ENCODE data around the gene CT45A9.
"Not testable (repeated sequence)": the region's sequence is repeated elsewhere in the genome, so short reads cannot be mapped to it uniquely, and the experiment has no call there.

The CT45A9 gene, protein sequence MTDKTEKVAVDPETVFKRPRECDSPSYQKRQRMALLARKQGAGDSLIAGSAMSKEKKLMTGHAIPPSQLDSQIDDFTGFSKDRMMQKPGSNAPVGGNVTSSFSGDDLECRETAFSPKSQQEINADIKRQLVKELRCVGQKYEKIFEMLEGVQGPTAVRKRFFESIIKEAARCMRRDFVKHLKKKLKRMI
- 0 reads per million in 2 donors for total RNA-seq

DNA sequence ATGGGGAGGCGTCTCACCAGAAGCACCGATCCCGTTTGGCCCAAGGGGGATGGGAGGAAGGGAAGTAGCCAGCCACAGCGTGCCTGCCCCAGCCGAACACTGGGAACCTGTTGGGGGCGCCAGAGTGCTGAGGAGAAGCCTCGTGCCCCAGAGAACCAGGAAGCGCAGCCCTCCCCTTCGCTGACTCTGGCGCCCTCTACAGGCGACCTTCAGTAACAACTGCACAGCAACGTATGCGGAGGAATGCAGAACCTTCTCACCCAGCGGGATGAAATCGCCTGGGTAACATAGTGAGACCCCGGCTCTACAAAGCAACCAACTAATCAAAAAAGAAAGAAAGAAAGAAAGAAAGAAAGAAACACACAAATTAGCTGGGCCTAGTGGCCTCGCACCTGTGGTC is at the start of gene CT45A9:
Gene CT45A9, minus strand, starts transcription at position 101 of the 400 bp plus-strand sequence. CDS start 3,751 bp downstream, outside the sequence.
- DNase-seq: not testable (repeated sequence)

DNA sequence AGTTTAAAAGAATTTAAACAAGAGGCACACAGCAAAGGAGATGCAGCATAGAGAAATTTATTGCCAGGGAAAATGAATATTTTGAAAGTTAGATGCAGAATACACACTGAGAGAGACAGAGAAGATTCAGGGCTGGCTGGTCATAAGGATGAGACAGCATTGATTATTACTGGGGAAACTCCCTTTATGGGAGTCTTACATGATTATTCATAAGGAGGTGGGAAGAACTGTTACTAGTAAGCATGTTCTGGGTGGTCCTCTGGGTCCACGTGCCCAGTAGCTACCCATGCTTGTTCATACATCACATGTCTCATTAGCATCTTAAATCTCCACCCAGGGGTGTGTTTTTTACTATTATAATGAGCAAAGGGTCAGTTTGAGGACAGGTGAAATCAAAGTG is 48.9 kb upstream of the CT45A9 start:
- not testable (repeated sequence) for DNase-seq

DNA sequence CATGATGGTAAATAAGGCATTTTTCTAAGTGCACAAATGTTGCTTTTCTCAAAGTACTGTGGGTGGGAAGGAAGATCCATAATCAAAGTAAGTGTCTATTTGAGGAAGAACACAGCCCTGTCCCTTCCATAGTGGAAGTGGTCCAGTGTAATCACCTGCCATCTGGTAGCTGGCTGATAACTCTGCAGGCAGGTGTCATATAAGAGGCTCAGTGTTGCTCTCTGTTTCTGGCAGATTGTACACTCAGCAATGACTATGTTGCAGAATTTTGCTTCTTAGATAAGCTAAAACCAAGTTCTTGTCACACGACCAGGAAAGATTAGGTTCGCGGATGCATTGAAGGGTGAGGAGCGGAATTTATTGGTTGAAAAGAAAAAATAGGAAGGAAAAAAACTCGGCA is 42.8 kb upstream of the CT45A9 start:
- DNase-seq: no peak

DNA sequence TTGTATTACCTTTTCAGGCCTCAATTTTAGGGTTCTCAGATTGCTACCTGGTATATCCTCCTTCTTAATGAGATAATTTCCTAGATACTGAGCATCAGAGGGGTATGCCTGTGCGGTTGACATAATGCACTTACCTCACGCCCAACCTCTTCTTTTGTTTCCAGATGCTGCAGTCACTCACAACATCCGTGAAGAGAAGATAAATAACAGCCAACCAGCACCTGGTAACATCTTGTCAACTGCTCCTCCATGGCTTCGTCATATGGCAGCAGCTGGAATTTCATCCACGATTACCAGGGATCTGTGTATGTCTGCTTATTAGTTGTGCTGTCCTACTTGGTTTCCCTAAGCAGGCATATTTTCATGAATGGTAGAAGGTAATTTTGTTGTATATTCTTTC is 38.6 kb upstream of the CT45A9 start:
- no peak for DNase-seq

DNA sequence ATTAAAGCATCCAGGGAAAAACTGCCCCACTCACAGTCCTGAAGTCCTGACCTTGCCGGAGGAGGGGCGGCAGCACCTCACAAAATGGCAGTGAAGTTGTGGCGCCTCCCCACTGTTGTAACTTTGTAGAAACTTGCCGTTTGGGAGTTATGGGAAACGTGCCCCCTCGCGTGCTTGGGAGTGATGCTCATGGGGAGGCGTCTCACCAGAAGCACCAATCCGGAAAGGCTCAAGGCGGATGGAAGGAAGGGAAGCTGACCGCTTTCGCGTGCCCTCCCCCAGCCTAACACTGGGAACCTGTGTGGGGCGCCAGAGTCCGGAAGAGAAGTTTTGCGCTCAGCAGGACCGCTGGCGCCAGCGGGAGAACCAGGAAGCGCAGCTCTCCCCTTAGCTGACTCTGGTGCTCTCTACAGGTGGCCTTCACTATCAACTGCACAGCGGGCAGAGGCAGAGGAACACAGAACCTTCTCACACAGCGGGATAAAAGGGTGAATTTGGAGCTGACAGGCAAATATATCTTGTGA is 21.7 kb upstream of the CT45A9 start, which contains the start of the genes CT45A10 and SAGE1:
Gene CT45A10, minus strand, starts transcription at position 151 of the 524 bp plus-strand sequence. CDS start 8,100 bp downstream, outside the sequence.
Gene SAGE1, plus strand, starts transcription at position 423 of the 524 bp plus-strand sequence. CDS start 2,527 bp downstream, outside the sequence.
- DNase-seq: no peak

DNA sequence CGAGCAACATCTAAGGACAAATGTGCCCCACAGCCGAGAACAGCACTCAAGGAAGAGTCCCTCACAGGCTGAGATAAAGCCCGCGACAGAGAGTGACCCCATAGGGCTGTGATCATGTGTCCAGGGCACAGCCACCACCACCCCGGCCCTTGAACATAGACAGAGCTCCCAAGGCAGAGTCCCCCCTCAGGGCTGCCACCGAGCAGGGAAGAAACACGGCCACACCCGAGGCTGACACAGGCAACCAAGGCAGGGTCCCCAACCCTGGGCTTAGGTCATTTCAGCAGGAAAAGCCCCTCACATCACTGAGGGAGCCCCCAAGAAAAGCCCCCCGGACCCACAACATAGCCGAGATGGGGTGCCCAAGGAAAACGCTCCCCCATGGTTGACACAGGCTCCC is 21.2 kb upstream of the CT45A9 start:
- no peak for DNase-seq

DNA sequence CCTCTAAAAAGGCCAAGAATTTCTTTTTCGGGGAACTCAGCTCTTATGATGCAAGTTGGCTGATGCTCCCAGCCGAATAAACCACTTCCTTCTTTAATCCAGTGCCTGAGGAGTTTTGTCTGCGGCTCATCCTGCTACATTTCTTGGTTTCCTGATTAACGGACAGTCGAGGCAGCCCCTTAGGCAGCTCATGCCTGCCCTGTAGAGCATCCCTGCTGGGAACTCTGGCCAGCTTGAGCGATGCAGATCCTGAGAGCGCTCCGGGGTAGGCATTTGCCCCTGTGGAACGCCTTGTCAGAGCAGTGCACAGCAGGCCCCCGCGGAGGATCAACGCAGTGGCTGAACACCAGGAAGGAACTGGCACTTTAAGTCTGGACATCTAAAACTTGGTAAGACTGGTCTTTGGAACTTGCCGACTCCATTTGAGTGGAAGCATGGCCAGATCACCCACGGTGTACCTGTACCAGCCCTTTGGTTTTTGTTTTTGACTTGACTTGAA is 18.5 kb upstream of the CT45A9 start:
- no peak for DNase-seq

DNA sequence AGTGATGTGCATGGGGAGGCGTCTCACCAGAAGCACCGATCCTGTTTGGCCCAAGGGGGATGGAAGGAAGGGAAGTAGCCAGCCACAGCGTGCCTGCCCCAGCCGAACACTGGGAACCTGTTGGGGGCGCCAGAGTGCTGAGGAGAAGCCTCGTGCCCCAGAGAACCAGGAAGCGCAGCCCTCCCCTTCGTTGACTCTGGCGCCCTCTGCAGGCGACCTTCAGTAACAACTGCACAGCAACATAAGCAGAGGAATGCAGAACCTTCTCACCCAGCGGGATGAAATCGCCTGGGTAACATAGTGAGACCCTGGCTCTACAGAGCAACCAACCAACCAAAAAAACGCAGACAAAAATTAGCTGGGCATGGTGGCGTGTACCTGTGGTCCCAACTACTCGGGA is 17.4 kb upstream of the CT45A9 start:
- DNase-seq: peak in 1 of 5 experiments; percentile 34

DNA sequence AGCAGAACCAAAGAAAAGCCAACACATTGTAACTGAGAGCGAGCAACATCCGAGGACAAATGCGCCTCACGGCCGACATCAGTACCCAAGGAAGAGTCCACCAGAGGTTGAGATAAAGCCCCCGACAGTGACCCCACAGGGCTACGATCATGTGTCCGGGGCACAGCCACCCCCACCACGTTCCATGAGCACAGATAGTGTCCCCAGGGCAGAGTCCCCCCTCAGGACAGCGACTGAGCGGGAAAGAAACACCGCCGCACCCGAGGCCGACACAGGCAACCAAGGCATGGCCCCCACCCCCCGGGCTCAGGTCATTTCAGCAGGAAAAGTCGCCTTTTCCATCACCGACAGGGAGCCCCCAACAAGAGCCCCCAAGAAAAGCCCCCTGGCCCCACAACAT is 16.6 kb upstream of the CT45A9 start:
- DNase-seq: not testable (repeated sequence)

DNA sequence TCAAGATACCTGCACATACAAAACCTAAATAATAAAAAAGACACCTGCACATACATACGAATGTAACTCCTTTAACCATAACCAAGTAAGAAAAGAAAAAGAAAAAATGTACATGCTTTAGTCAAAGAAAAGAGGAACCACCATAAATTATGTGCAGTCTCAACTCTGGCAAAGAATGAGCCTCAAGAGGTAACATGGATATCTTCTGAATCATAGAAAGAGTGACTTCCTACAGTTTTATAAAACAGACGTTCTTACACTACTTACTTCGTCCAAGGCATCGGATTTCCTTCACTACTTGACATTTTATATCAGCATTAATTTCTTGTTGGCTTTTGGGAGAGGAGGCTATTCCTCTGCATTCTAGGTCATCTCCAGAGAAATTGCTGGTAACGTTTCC is 11.1 kb upstream of the CT45A9 start:
- DNase-seq: not testable (repeated sequence)

DNA sequence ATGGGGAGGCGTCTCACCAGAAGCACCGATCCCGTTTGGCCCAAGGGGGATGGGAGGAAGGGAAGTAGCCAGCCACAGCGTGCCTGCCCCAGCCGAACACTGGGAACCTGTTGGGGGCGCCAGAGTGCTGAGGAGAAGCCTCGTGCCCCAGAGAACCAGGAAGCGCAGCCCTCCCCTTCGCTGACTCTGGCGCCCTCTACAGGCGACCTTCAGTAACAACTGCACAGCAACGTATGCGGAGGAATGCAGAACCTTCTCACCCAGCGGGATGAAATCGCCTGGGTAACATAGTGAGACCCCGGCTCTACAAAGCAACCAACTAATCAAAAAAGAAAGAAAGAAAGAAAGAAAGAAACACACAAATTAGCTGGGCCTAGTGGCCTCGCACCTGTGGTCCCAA is 17.2 kb downstream of the CT45A9 start, which contains the start of gene CT45A8:
Gene CT45A8, minus strand, starts transcription at position 101 of the 400 bp plus-strand sequence. CDS start 3,755 bp downstream, outside the sequence.
- DNase-seq: not testable (repeated sequence)

DNA sequence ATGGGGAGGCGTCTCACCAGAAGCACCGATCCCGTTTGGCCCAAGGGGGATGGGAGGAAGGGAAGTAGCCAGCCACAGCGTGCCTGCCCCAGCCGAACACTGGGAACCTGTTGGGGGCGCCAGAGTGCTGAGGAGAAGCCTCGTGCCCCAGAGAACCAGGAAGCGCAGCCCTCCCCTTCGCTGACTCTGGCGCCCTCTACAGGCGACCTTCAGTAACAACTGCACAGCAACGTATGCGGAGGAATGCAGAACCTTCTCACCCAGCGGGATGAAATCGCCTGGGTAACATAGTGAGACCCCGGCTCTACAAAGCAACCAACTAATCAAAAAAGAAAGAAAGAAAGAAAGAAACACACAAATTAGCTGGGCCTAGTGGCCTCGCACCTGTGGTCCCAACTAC is 34.4 kb downstream of the CT45A9 start, which contains the start of gene CT45A7:
Gene CT45A7, minus strand, starts transcription at position 101 of the 400 bp plus-strand sequence. CDS start 3,747 bp downstream, outside the sequence.
- DNase-seq: not testable (repeated sequence)

DNA sequence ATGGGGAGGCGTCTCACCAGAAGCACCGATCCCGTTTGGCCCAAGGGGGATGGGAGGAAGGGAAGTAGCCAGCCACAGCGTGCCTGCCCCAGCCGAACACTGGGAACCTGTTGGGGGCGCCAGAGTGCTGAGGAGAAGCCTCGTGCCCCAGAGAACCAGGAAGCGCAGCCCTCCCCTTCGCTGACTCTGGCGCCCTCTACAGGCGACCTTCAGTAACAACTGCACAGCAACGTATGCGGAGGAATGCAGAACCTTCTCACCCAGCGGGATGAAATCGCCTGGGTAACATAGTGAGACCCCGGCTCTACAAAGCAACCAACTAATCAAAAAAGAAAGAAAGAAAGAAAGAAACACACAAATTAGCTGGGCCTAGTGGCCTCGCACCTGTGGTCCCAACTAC is 51.7 kb downstream of the CT45A9 start, which contains the start of gene CT45A2:
Gene CT45A2, minus strand, starts transcription at position 101 of the 400 bp plus-strand sequence. CDS start 3,747 bp downstream, outside the sequence.
- DNase-seq: not testable (repeated sequence)
